D721Med (cell line): ENCODE results near the gene TBX15.
"Not testable (repeated sequence)": the region's sequence is repeated elsewhere in the genome, so short reads cannot be mapped to it uniquely, and the experiment has no call there.

Experiments used
- DNase-seq: peaks from one replicate; pipeline ENCODE4 v3.0.0; 2011; ENCODE audit warnings: low spot score; ENCODE audit not compliant: insufficient read length
- FAIRE-seq: peaks from 2 replicates; lab custom pipeline; 2011; peaks lifted over from hg19 to GRCh38; lab: Jason Lieb, UNC
- TF ChIP-seq, protein P1 (sequence below): IDR thresholded peaks from 2 replicates; pipeline ENCODE4 v1.5.1; 2012; ENCODE audit warnings: mild to moderate bottlenecking, control low read depth; ENCODE audit not compliant: insufficient read depth; ENCODE audit errors: missing control alignments

TBX15 gene

GRCh38 chr1:118925651-118926050 lies 62.5 kb downstream of the TBX15 start:
- TF ChIP-seq, protein P1, sequence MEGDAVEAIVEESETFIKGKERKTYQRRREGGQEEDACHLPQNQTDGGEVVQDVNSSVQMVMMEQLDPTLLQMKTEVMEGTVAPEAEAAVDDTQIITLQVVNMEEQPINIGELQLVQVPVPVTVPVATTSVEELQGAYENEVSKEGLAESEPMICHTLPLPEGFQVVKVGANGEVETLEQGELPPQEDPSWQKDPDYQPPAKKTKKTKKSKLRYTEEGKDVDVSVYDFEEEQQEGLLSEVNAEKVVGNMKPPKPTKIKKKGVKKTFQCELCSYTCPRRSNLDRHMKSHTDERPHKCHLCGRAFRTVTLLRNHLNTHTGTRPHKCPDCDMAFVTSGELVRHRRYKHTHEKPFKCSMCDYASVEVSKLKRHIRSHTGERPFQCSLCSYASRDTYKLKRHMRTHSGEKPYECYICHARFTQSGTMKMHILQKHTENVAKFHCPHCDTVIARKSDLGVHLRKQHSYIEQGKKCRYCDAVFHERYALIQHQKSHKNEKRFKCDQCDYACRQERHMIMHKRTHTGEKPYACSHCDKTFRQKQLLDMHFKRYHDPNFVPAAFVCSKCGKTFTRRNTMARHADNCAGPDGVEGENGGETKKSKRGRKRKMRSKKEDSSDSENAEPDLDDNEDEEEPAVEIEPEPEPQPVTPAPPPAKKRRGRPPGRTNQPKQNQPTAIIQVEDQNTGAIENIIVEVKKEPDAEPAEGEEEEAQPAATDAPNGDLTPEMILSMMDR = no peak
- DNase-seq (no peak), FAIRE-seq (no peak)

- FAIRE-seq (no peak), DNase-seq (no peak)
- TF ChIP-seq, protein P1 = no peak
Observed at GRCh38 chr1:118923319-118923718, 64.8 kb downstream of the TBX15 start.

DNA sequence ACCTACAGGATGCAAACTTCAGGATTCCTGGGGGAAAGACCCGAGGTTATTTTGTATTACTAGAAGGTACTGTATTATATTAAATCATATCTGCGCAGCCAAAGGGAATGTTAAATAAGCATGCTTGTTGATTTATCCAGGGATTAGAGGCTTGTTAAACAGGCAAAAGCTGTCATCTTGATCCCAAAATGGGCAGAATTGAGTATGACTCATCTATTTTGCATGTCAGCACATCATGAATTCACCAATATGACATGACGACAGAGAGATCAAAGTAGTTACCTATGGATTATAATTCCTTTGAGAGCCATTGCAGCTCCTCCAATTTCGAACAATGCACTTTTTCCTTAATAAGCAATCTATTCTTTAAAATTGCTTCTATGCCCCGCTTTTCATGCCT lies 66.1 kb downstream of the TBX15 start:
- FAIRE-seq (no peak), DNase-seq (no peak)
- TF ChIP-seq, protein P1 = no peak

DNA sequence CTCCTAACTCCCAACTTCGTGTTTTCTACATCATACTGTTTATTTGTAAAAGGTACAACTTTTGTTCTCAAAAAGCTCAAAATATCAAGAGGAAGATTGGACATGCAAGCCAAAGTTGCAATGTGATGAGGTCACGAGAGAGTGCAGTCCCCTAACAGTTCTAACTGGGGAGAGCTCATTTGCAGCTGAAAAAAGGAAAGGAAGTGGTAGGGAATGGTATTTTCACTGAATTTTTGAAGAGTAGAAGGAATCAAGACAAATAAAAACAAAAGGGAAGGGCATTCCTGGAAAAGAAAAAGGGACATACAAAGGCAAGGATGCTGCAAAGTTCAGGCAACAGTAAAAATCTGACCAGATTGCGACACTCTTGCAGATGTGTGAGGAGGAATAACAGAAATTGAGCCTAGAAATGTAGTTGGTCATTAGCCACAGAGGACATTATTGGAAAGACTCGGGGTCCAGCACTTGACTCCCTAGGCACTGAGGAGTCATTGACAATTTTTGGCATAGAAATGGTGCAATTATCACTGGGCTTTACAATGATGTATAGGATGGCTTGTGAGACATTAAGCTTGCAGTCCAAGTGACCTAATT lies 67.9 kb downstream of the TBX15 start:
- no peak for DNase-seq
- no peak for FAIRE-seq
- TF ChIP-seq, protein P1 = no peak

DNA sequence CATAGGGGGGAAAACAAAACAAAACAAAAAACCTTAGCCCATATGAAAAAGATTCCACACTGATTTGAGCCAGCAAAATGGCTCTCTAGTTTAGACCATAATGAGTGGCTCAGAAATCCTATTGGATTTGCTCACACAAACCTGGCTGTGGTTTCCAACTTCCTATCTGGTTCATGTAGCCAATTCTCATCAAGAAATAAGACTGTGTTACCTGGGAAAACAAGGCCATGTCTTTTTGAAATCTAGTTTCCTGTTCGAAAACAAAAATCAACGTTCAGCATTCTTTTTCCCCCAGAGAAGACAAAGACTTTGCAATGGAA lies 69.2 kb downstream of the TBX15 start:
- FAIRE-seq (no peak), DNase-seq (no peak)
- TF ChIP-seq, protein P1 = no peak

- DNase-seq (no peak), FAIRE-seq (no peak)
- TF ChIP-seq, protein P1 = no peak
Observed at GRCh38 chr1:118918230-118918939, 69.8 kb downstream of the TBX15 start.

DNA sequence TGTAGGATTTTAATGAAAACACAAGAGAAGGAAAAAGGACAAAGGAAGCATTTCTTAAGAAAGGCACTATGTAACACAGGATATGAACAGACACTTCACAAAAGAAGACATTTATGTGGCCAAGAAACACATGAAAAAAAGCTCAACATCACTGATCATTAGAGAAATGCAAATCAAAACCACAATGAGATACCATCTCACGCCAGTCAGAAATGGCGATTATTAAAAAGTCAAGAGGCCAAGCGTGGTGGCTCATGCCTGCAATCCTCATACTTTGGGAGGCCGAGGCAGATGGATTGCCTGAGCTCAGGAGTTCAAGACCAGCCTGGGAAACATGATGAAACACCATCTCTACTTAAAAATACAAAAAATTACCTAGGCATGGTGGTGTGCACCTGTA lies 71.8 kb downstream of the TBX15 start:
- not testable (repeated sequence) for DNase-seq, FAIRE-seq
